Measurements from ENCODE around the gene GYG1. TPM values are rescaled to one million over a fixed set of nuclear protein-coding genes. Genes with fewer than 3 reads are reported as not detected.
A peak's percentile ranks its signal among the peaks of the same experiment; 100 is the strongest.
"Not testable (repeated sequence)": the region's sequence is repeated elsewhere in the genome, so short reads cannot be mapped to it uniquely, and the experiment has no call there.

Gene GYG1
- total and polyA plus RNA-seq, 3 donors from 2014 or later: 128 to 303 (median 138) TPM

GRCh38 chr3:148981273-148981672, 10.1 kb upstream of the GYG1 start:
- H3K27me3 ChIP-seq: no peaks in the 10 kb centered on the region
- no peak overlapping the region for H3K27ac ChIP-seq
- DNase-seq: no peak
- no peak for TF ChIP-seq CTCF (IDR thresholded peaks at IDR 0.05)
- no peak for TF ChIP-seq POLR2A (IDR thresholded peaks at IDR 0.05)
- H3K36me3 ChIP-seq (ENCODE audit: low read depth, missing control alignments): no peaks in the 10 kb centered on the region
- intact Hi-C loops (cut with DNase I; ENCODE audit: low total_unique reads): no loop called here
- no peak overlapping the region for H3K4me3 ChIP-seq
- no peaks in the 10 kb centered on the region for H3K9me3 ChIP-seq
- 79 to 94% methylated on average over 1 of the region's 1 CpG for WGBS, 2 donors
- H3K4me1 ChIP-seq: no peaks in the 10 kb centered on the region

- H3K4me1 ChIP-seq; H3K27ac ChIP-seq; H3K36me3 ChIP-seq (ENCODE audit: low read depth, missing control alignments); intact Hi-C loops (cut with DNase I; ENCODE audit: low total_unique reads); H3K27me3 ChIP-seq; H3K4me3 ChIP-seq; H3K9me3 ChIP-seq; DNase-seq: not testable (repeated sequence)
- WGBS, 2 donors: 66 to 79% methylated on average over 29 of the region's 29 CpGs
Measured at GRCh38 chr3:148987551-148987950, 3.8 kb upstream of the GYG1 start.

GRCh38 chr3:148990236-148990635, 1.1 kb upstream of the GYG1 start:
- no peak overlapping the region for H3K27ac ChIP-seq
- intact Hi-C loops (cut with DNase I; ENCODE audit: low total_unique reads): no loop called here
- peaks cover 6% of the 10 kb centered on the region for H3K4me1 ChIP-seq
- 71 to 79% methylated on average over 4 of the region's 4 CpGs for WGBS, 2 donors
- TF ChIP-seq CTCF (IDR thresholded peaks at IDR 0.05) (no peak), POLR2A (IDR thresholded peaks at IDR 0.05) (no peak)
- H3K4me3 ChIP-seq: no peak overlapping the region
- no peaks in the 10 kb centered on the region for H3K36me3 ChIP-seq (ENCODE audit: low read depth, missing control alignments)
- no peaks in the 10 kb centered on the region for H3K9me3 ChIP-seq
- DNase-seq: no peak
- no peaks in the 10 kb centered on the region for H3K27me3 ChIP-seq

- no peaks in the 10 kb centered on the region for H3K27me3 ChIP-seq
- peaks cover 6% of the 10 kb centered on the region for H3K4me1 ChIP-seq
- peak overlapping the region; percentile 81 to 99 for H3K4me3 ChIP-seq
- peak overlapping the region; percentile 92 to 98 for H3K27ac ChIP-seq
- intact Hi-C loops (cut with DNase I; ENCODE audit: low total_unique reads): no loop called here
- no peak for TF ChIP-seq CTCF (IDR thresholded peaks at IDR 0.05)
- no peaks in the 10 kb centered on the region for H3K36me3 ChIP-seq (ENCODE audit: low read depth, missing control alignments)
- no peaks in the 10 kb centered on the region for H3K9me3 ChIP-seq
- 2 to 3% methylated on average over 18 to 34 of the region's 34 CpGs for WGBS, 2 donors
- DNase-seq: peak; percentile 53
Measured at GRCh38 chr3:148992027-148992634, 791 bp downstream of the GYG1 start.

GRCh38 chr3:148992635-148993255, 1.4 kb downstream of the GYG1 start:
- no peak for DNase-seq
- H3K27me3 ChIP-seq: no peaks in the 10 kb centered on the region
- peak overlapping the region; percentile 81 to 99 for H3K4me3 ChIP-seq
- H3K9me3 ChIP-seq: no peaks in the 10 kb centered on the region
- peak overlapping the region; percentile 92 to 98 for H3K27ac ChIP-seq
- intact Hi-C loops (cut with DNase I; ENCODE audit: low total_unique reads): no loop called here
- 63 to 68% methylated on average over 10 of the region's 10 CpGs for whole genome bisulfite sequencing, 2 donors
- TF ChIP-seq POLR2A (IDR thresholded peaks at IDR 0.05): no peak
- TF ChIP-seq CTCF (IDR thresholded peaks at IDR 0.05): no peak
- H3K36me3 ChIP-seq (ENCODE audit: low read depth, missing control alignments): no peaks in the 10 kb centered on the region
- H3K4me1 ChIP-seq: peaks cover 6% of the 10 kb centered on the region
